Measurements from ENCODE around the gene GNLY.
"Not testable (repeated sequence)": the region's sequence is repeated elsewhere in the genome, so short reads cannot be mapped to it uniquely, and the experiment has no call there.

Gene GNLY

GRCh38 chr2:85694052-85695025 is at the start of gene GNLY:
GNLY (plus strand) TSS chr2:85694358; CDS start chr2:85694419, 61 bp downstream.
- peak; percentile 50 for DNase-seq

- DNase-seq: no peak
These were observed 49.2 kb upstream of the GNLY start for GRCh38 chr2:85644909-85645308.

GRCh38 chr2:85646166-85646565 is 48.0 kb upstream of the GNLY start:
- DNase-seq: no peak

GRCh38 chr2:85647823-85648526 is 46.2 kb upstream of the GNLY start:
- no peak for DNase-seq

- DNase-seq: peak; percentile 12
These were observed 45.5 kb upstream of the GNLY start for GRCh38 chr2:85648619-85649018.

- DNase-seq: no peak
These were observed 44.7 kb upstream of the GNLY start for GRCh38 chr2:85649201-85650190.

GRCh38 chr2:85650456-85650855 is 43.7 kb upstream of the GNLY start:
- DNase-seq: no peak

GRCh38 chr2:85651097-85651496 is 43.1 kb upstream of the GNLY start:
- no peak for DNase-seq

- DNase-seq: no peak
These were observed 42.1 kb upstream of the GNLY start for GRCh38 chr2:85652056-85652455.

- no peak for DNase-seq
These were observed 40.2 kb upstream of the GNLY start for GRCh38 chr2:85653996-85654395.

- DNase-seq: no peak
These were observed 38.2 kb upstream of the GNLY start for GRCh38 chr2:85655961-85656417.

GRCh38 chr2:85656468-85656867 is 37.7 kb upstream of the GNLY start:
- DNase-seq: no peak

- DNase-seq: not testable (repeated sequence)
These were observed 36.8 kb upstream of the GNLY start for GRCh38 chr2:85657399-85657798.

- DNase-seq: no peak
These were observed 34.7 kb upstream of the GNLY start for GRCh38 chr2:85659324-85659981.

GRCh38 chr2:85660301-85660700 is 33.9 kb upstream of the GNLY start:
- DNase-seq: not testable (repeated sequence)

- no peak for DNase-seq
These were observed 33.4 kb upstream of the GNLY start for GRCh38 chr2:85660725-85661124.

- DNase-seq: no peak
These were observed 32.9 kb upstream of the GNLY start for GRCh38 chr2:85661139-85661858.

- no peak for DNase-seq
These were observed 31.1 kb upstream of the GNLY start for GRCh38 chr2:85662899-85663593.

- no peak for DNase-seq
These were observed 30.3 kb upstream of the GNLY start for GRCh38 chr2:85663594-85664565.

Data from CD4-positive, alpha-beta T cell treated with Interleukin-21 for 1 hour (primary cell).